Measurements from ENCODE around the gene IQCH. TPM values are rescaled to one million over a fixed set of nuclear protein-coding genes. Genes with fewer than 3 reads are reported as not detected.

Gene IQCH
- total RNA-seq, 1 experiment from 2014 or later: 1.1 TPM

DNA sequence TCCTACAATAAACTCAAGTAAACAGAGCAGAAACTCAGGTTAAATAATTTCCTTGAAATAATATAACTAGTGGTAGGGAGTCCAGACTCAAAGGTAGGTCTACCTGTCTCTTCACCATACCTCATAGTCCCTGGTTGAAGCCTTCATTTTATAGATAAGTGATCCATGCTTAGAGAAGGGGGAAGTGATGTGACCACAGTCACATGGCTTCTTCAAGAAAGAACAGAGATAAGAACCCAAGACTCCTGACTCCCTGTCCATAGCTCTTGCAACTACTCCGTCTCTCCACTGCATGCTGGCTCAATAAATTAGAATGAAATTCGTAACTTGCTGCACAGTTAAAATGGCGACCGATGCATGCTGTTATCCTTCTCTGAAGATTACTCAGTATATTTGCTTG, 255.3 kb downstream of the IQCH start:
- H3K36me3 Mint-ChIP-seq (ENCODE audit: insufficient read depth in 1 of 3, low read depth in 3 of 3): peaks cover 0 to 10% (median 0%) of the 10 kb centered on the region in 3 experiments; a peak in 2 of 7 replicates
- Histone ChIP-seq H2BK20ac (ENCODE audit: low read depth, low read length, poor library complexity, severe bottlenecking) (no peak overlapping the region), H3K27me3 (ENCODE audit: insufficient read depth, low read length) (no peaks in the 10 kb centered on the region), H3K4me2 (ENCODE audit: insufficient read depth, insufficient read length, low read length) (no peak overlapping the region), H2AK5ac (ENCODE audit: insufficient read length, low read length) (no peak overlapping the region), H3K56ac (ENCODE audit: insufficient read length, low read depth, low read length) (no peak overlapping the region), H3K79me1 (ENCODE audit: insufficient read depth, low read depth, low read length, poor library complexity, severe bottlenecking) (no peaks in the 10 kb centered on the region), H4K91ac (ENCODE audit: insufficient read length, low read depth, low read length) (no peak overlapping the region), H3K14ac (ENCODE audit: insufficient read depth, low read length) (no peak overlapping the region), H2BK15ac (ENCODE audit: low read depth, low read length) (no peak overlapping the region), H4K20me1 (ENCODE audit: control insufficient read depth, insufficient read depth, insufficient read length) (no peaks in the 10 kb centered on the region), H3K23ac (ENCODE audit: insufficient read length, low read depth, low read length) (no peak overlapping the region), H3K18ac (ENCODE audit: insufficient read length, low read depth, low read length) (no peak overlapping the region), H3K9ac (ENCODE audit: extremely low read depth, insufficient read length, low read length) (no peak overlapping the region), H3T11ph (ENCODE audit: low read length) (no peak overlapping the region), H4K8ac (replicated peaks; ENCODE audit: insufficient read length, low read depth, low read length) (no peak overlapping the region), H3K4ac (ENCODE audit: low read depth, low read length) (no peak overlapping the region), H3K79me2 (ENCODE audit: insufficient read depth, low read length) (no peaks in the 10 kb centered on the region), H3K27ac (ENCODE audit: insufficient read length, low read depth, low read length) (no peak overlapping the region), H2BK12ac (ENCODE audit: insufficient read length, low read depth, low read length) (no peak overlapping the region), H2BK5ac (ENCODE audit: insufficient read length, low read length) (no peak overlapping the region), H4K5ac (ENCODE audit: insufficient read length, low read depth, low read length) (no peak overlapping the region), H2AFZ (ENCODE audit: low read length) (no peak overlapping the region), H3K4me1 (ENCODE audit: insufficient read depth, low read length) (no peaks in the 10 kb centered on the region; the same call in 1 of the 2 replicates), H3K9me3 (ENCODE audit: control insufficient read depth, low read depth, low read length) (no peaks in the 10 kb centered on the region), H2BK120ac (ENCODE audit: low read depth, low read length, poor library complexity, severe bottlenecking) (no peak overlapping the region), H3K23me2 (ENCODE audit: insufficient read length, low read depth, low read length, poor library complexity, severe bottlenecking) (no peaks in the 10 kb centered on the region)
- H3K27ac Mint-ChIP-seq: no peak overlapping the region
- no CpG with 5 or more reads among the region's 4 CpGs for WGBS (ENCODE audit: extremely low coverage, insufficient read length, low lambda C conversion rate)
- H3K9me3 Mint-ChIP-seq: no peaks in the 10 kb centered on the region
- H3K27me3 Mint-ChIP-seq (ENCODE audit: low read depth): no peaks in the 10 kb centered on the region
- no peak overlapping the region for H3K4me3 Mint-ChIP-seq
- DNase-seq: no peak
- TF ChIP-seq, protein P1, sequence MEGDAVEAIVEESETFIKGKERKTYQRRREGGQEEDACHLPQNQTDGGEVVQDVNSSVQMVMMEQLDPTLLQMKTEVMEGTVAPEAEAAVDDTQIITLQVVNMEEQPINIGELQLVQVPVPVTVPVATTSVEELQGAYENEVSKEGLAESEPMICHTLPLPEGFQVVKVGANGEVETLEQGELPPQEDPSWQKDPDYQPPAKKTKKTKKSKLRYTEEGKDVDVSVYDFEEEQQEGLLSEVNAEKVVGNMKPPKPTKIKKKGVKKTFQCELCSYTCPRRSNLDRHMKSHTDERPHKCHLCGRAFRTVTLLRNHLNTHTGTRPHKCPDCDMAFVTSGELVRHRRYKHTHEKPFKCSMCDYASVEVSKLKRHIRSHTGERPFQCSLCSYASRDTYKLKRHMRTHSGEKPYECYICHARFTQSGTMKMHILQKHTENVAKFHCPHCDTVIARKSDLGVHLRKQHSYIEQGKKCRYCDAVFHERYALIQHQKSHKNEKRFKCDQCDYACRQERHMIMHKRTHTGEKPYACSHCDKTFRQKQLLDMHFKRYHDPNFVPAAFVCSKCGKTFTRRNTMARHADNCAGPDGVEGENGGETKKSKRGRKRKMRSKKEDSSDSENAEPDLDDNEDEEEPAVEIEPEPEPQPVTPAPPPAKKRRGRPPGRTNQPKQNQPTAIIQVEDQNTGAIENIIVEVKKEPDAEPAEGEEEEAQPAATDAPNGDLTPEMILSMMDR (conservative IDR thresholded peaks at IDR 0.05): no peak
- no peaks in the 10 kb centered on the region for H3K4me1 Mint-ChIP-seq

Data from H9 (cell line).